Measurements from ENCODE around the gene FOXO6. TPM values are rescaled to one million over a fixed set of nuclear protein-coding genes. Genes with fewer than 3 reads are reported as not detected.
A peak's percentile ranks its signal among the peaks of the same experiment; 100 is the strongest.

FOXO6 gene
- total and polyA plus RNA-seq, 9 of the 15 experiments (the other 6 are each of a cell fraction or from before 2014, with no cell fraction given): 0.04 to 0.31 (median 0.12) TPM; not detected in 5

DNA sequence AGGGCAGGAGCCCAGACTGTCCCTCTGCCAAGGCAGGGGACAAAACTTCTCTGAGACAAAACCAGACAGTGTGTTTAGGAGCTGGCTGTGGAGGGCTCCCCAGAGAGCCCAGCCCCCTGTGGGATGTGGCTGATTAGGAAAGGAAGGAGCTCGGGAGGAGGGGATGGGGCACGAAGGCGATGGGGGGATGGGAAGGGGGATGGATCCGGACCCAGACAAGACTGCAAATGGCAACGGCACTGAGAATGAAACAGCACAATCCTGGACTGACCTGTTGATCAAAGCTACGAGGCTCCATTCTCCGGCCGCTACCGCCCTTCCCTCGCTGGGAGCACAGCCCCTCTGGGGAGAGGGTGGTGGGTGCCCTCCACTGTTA is 33.1 kb downstream of the FOXO6 start (continued):
- TF ChIP-seq SRSF1 (IDR thresholded peaks at IDR 0.05; ENCODE audit: low read depth, low read length) (no peak), ZNF143 (CRISPR knock-in tag; IDR thresholded peaks at IDR 0.05) (no peak), POLR2G (IDR thresholded peaks at IDR 0.05; ENCODE audit: low read depth, low read length) (no peak), KAT8 (IDR thresholded peaks at IDR 0.05; ENCODE audit: low read depth) (no peak)
- TF ChIP-seq, protein P1, sequence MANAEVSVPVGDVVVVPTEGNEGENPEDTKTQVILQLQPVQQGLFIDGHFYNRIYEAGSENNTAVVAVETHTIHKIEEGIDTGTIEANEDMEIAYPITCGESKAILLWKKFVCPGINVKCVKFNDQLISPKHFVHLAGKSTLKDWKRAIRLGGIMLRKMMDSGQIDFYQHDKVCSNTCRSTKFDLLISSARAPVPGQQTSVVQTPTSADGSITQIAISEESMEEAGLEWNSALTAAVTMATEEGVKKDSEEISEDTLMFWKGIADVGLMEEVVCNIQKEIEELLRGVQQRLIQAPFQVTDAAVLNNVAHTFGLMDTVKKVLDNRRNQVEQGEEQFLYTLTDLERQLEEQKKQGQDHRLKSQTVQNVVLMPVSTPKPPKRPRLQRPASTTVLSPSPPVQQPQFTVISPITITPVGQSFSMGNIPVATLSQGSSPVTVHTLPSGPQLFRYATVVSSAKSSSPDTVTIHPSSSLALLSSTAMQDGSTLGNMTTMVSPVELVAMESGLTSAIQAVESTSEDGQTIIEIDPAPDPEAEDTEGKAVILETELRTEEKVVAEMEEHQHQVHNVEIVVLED (CRISPR knock-in tag; IDR thresholded peaks at IDR 0.05): no peak
- TF ChIP-seq, protein P2, sequence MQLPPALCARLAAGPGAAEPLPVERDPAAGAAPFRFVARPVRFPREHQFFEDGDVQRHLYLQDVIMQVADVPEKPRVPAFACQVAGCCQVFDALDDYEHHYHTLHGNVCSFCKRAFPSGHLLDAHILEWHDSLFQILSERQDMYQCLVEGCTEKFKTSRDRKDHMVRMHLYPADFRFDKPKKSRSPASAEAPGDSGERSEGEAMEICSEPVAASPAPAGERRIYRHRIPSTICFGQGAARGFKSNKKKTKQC (CRISPR knock-in tag; IDR thresholded peaks at IDR 0.05): no peak

DNA sequence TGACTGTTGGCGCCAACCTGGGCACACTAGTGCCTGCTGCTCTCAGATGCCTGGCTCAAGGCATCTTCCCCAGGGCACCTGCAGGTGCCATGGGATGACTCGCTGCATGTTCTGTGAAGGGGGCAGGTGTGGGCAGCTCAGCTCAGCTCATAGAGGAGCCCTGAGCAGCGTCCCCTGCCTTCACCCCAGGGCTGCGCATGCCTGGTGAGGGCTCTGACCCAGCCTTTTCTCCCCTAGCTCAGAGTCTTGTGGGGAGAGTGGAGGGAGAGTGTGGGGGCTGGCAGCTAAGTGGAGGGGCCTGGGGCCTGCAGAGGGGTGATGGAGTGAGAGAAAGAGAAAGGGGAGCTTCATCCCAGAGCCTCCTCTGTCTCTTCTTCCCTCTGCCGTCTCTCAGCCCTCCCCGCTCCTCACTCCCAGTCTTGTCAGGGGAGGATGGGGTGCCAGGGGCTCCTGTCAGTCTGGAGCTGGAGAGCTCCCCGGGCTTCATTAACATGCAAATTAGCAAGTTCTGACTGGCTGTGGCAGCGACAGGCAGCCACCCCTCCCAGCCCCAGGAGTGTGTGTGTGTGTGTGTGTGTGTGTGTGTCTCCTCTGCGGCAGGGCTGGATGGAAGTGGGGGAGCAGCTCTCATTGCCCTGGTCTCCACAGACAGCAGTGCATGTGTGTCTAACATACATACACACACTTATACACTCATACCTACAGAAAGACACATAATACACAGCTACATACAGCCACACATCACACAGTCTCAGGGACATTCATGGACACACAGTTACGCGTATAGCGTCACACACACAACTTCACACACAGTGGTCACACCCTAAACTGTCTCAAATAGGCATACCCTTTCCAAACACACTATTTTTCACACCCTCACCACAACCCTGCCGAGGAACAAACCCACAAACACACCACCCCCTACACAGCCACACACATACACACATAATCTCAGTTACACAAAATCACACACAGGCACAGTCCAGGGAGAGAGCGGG is 34.0 kb downstream of the FOXO6 start:
- no peak overlapping the region for H2AFZ ChIP-seq (ENCODE audit: low read depth, low read length)
- peak; percentile 33 for ATAC-seq
- DNase-seq (ENCODE audit: extremely low read depth in 1 of 4, low spot score in 3 of 4): peak in 3 of 4 experiments; percentile 16 to 33 (median 30)
- no peaks in the 10 kb centered on the region for H3K9me3 ChIP-seq (replicated peaks; ENCODE audit: control insufficient read depth, insufficient read depth, low read depth, low read length)
- no peaks in the 10 kb centered on the region for H3K79me2 ChIP-seq (ENCODE audit: control insufficient read depth, insufficient read depth, low read length)
- H3K27ac ChIP-seq (ENCODE audit: extremely low read depth, low read depth, low read length): no peak overlapping the region
- no peak for FAIRE-seq
- no peak overlapping the region for H3K4me2 ChIP-seq (ENCODE audit: insufficient read depth, low read length)
- peaks cover 9 to 61% of the 10 kb centered on the region in 2 experiments; a peak in 2 of 5 replicates for H3K27me3 ChIP-seq (ENCODE audit: control insufficient read depth in 2 of 2, insufficient read depth in 2 of 2, low read length in 2 of 2)
- ChIA-PET POLR2A (no interaction called here), CTCF (ENCODE audit: low intra/inter-chr PET ratio) (no interaction called here)
- no peaks in the 10 kb centered on the region for H3K36me3 ChIP-seq (ENCODE audit: control insufficient read depth, insufficient read depth, low read length)
- in situ Hi-C loops (cut with MboI): no loop called here
- no TSS peak for BruUV-seq (replicated peaks)
- TF ChIP-seq, protein P3, sequence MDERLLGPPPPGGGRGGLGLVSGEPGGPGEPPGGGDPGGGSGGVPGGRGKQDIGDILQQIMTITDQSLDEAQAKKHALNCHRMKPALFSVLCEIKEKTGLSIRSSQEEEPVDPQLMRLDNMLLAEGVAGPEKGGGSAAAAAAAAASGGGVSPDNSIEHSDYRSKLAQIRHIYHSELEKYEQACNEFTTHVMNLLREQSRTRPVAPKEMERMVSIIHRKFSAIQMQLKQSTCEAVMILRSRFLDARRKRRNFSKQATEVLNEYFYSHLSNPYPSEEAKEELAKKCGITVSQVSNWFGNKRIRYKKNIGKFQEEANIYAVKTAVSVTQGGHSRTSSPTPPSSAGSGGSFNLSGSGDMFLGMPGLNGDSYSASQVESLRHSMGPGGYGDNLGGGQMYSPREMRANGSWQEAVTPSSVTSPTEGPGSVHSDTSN (CRISPR knock-in tag; IDR thresholded peaks at IDR 0.05; ENCODE audit: low read depth): no peak
- TF ChIP-seq, protein P3 (tag; conservative IDR thresholded peaks at IDR 0.05; ENCODE audit: low read depth): 0 out of 2 replicates have a peak, but pooled peaks have one; percentile 29
- TF ChIP-seq NRF1 (conservative IDR thresholded peaks at IDR 0.05 in 1 of 2, IDR thresholded peaks at IDR 0.05 in 1 of 2) (peak; percentile 84 to 86), MEF2D (tag; conservative IDR thresholded peaks at IDR 0.05; ENCODE audit: low read depth) (no peak)
- peaks cover 0 to 10% of the 10 kb centered on the region in 2 experiments; a peak in 1 of 5 replicates for H3K4me1 ChIP-seq (replicated peaks in 1 of 2; ENCODE audit: control insufficient read depth in 2 of 2, insufficient read depth in 2 of 2, low read length in 2 of 2)
- H3K9ac ChIP-seq (ENCODE audit: insufficient read depth in 1 of 2, low read depth in 2 of 2, low read length in 2 of 2): 0 out of 4 replicates have a peak overlapping the region, but pooled peaks of 1 of the 2 experiments have one; percentile 47
- peaks cover 2% of the 10 kb centered on the region for H3K9me1 ChIP-seq (ENCODE audit: control insufficient read depth, insufficient read depth, low read length)
- H3K4me3 ChIP-seq: no peak overlapping the region
- 5% methylated on average over 13 of the region's 14 CpGs for WGBS (ENCODE audit: insufficient coverage, low coverage, missing lambda C conversion rate)
- intact Hi-C loops (cut with micrococcal nuclease): no loop called here
- H4K20me1 ChIP-seq (replicated peaks; ENCODE audit: control insufficient read depth, insufficient read depth, low read length): 0 out of 2 replicates have a peak, but pooled peaks cover 9% of the 10 kb centered on the region

Measured in K562 (cell line).